Ammon's horn (tissue), 1 donor: ENCODE data around the gene VSIG10L2.
A peak's percentile ranks its signal among the peaks of the same experiment; 100 is the strongest.
"Not testable (repeated sequence)": the region's sequence is repeated elsewhere in the genome, so short reads cannot be mapped to it uniquely, and the experiment has no call there.

Experiments used
- DNase-seq: peaks from one replicate; pipeline ENCODE4 v3.0.0-alpha.2; 2016; ENCODE audit warnings: low spot score

VSIG10L2 gene

DNA sequence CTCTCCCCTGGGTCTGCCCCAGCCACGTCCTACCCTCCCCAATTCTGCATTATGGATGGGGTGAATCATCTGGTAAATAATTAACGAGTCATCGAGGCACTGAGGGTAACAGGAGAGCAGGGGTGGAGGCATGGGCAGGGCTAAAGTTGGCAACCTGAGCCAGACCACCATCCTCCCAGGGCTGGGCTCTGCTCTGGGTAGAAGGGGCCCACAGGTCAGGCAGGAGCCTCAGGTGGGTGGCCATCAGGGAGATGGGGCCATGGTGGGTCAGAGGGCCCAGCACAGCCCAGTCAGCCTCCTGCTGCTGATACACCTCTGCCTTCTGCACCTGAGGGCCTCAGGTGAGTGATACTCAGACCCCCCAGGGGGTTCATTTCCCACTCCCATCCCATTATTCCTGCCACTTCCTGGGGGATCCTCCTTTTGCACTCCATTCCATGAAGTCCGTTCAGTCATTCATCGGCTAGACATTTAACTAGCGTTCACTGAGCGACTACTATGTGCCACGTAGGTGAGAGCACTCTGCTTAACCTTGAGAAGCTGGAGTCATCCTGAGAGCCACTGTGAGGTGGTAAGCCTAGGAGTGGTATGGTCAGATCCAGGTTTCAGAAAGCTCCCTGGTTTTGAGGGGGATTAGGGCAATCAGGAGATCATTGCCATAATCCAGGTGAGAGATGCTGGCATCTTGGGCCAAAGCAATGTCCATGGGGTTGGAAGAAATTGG, at the start of gene VSIG10L2:
Gene VSIG10L2 (plus strand): TSS at position 248 of the 724 bp plus-strand sequence. CDS start 12 bp downstream, at position 260.
- no peak for DNase-seq

DNA sequence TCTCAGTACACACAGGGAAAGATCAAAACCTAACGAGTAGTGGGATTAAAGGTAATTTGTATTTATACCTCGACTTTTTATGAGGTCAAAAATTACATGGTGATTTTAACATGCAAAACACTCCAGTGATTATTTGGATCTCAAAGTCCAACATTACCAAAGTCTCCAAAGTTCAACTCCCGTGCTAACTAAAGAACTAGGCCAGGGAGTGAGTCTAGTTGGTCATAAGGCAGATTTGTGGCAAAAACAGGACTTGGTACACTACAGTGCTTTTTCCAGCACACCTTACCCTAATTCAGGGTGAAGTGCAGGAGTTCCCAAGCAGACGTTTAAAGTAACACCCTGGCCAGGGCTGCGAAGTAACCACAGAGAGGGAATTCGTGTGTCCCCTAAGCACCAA, 44.0 kb upstream of the VSIG10L2 start:
- DNase-seq = no peak

GRCh38 chr11:125902277-125902926, 43.4 kb upstream of the VSIG10L2 start:
- no peak for DNase-seq

GRCh38 chr11:125902927-125903710, 42.7 kb upstream of the VSIG10L2 start, which contains the start of gene PUS3:
Gene PUS3 (minus strand): TSS chr11:125903206. CDS start chr11:125896284, 6,922 bp downstream.
- DNase-seq = peak; percentile 92

DNA sequence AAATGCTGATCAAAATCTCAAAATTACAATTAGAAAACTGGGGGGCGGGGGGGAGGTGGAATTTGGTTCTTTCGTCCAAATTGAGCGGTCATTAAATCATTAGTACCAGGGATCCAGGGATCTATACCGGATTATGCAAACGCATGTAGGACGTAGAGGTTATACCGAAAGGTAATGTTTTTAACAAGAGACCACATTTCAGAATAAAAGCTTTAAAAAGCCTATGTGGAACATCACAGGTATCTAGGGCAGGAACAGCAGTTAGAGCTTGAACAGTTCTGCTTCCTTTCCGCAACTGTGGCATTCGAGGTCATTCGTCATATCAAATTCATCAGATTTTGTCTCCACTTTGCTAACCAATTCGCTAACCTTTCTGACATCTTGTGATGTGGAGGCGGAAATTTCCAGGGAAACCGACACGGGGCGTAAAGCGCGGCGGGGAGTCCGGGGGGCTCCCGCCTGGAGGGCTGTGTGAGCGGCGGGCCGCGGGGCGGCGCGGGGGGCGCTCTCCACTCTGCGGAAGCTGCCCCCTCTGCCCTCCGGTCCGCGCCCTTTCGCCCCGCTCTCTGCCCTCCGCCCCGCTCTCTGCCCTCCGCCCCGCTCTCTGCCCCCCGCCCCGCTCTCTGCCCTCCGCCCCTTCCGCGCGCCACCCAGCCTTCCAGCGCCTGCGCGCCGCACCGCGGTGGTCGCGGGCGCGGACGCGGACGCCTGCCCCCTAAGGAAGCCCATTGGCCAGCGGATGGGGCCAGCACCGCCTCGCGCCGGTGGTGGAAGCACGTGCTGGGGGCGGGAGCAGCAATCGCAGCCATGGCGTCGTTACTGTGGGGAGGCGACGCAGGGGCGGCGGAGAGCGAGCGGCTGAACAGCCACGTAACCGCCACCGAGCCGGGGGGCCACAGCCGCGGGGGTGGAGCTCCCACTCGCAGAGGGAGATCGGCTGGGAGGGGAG, 41.9 kb upstream of the VSIG10L2 start, which contains the start of gene DDX25:
Gene DDX25 (plus strand): TSS at position 798 of the 949 bp plus-strand sequence. CDS start 10 bp downstream, at position 808.
- peak; percentile 79 for DNase-seq

DNA sequence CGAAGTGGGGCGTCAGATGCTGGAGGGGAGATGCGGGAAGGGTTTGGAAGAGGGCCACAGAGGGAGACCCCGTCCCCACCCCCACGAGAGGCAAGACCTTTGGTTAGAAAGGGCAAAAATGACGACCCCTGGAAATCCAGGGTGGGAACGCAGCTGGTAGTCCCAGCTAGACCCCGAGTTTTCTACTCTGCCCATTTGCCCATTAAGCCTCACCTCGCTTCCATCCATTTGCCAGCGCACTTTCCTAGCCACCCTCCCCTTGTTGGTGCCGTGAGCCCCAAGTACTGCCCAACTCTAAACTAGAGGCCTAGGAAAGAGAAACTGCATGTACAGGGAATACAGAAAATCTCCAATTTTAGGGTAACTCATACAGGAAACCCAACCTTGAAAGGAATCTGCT, 41.2 kb upstream of the VSIG10L2 start:
- no peak for DNase-seq

DNA sequence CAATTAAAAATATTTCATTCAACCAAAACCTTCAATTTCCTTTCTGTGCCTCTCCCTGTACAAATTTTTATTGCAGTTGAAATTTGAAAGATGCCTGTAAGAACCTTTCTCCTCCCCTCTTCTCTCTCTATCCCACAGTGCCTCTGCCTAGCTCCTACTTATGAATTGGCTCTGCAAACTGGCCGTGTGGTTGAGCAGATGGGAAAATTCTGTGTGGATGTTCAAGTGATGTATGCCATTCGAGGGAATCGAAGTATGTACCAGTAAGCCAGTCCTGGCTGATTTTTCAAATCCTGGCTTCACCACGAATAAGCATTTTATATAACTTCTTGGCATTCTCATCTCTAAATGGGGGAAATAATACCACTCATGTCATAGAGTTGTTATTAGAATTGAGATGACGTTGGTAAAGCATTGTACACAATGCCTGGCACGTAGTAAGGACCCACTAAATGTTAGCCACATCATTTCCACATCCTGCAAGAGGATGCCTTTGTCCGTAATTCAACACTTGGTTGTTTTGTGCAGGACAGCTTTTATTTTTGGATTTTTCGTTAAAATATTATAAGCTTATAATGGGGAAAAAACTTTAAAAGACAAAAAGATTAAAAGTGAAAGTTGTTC, 35.5 kb upstream of the VSIG10L2 start:
- DNase-seq = peak; percentile 74

DNA sequence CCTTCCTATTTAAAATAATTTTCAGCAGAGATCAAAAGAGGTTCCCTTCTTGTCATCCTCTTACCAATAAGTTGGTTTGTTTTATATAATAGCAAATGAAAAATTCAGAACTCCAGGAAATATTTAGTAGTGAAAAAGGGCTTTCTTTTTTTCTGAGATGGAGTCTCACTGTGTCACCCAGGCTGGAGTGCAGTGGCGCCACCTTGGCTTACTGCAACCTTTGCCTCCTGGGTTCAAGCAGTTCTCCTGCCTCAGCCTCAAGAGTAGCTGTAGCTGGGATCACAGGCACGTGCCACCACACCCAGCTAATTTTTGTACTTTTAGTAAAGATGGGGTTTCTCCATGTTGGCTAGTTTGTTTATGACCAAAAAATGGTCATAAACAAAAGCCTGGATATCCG, 31.2 kb upstream of the VSIG10L2 start:
- DNase-seq = not testable (repeated sequence)

- no peak for DNase-seq
These were observed 29.0 kb upstream of the VSIG10L2 start for GRCh38 chr11:125916683-125917347.

DNA sequence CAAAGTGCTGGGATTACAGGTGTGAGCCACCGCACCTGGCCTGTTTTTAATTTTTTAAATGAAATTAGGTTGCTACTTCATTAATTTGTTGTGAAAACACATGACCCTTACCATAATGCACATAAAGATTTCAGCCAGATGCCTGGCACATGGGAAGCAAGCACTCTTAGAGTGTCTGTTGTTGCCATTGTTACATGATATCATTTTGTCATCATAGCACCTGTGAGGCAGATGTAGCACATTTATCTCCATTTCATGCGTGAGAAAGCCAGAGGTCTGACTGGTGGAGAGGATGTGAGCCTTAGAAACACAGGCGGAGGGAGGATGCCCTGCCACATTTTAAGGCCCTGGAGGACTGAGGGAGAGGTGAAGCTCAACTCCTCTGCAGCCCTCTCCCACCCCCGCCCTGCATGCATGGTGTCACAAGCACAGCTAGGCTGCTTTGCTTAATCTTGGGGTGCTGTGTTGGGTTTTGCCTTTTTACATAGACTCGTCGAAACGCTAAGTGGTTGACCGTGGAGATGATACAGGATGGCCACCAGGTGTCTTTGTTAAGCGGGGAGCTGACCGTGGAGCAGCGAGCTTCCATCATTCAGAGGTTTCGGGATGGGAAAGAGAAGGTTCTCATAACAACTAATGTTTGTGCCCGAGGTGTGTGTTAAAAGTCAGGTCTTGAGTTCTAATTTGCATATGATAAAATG, 27.6 kb upstream of the VSIG10L2 start:
- no peak for DNase-seq

- no peak for DNase-seq
These were observed 24.8 kb upstream of the VSIG10L2 start for GRCh38 chr11:125921042-125921441.

DNA sequence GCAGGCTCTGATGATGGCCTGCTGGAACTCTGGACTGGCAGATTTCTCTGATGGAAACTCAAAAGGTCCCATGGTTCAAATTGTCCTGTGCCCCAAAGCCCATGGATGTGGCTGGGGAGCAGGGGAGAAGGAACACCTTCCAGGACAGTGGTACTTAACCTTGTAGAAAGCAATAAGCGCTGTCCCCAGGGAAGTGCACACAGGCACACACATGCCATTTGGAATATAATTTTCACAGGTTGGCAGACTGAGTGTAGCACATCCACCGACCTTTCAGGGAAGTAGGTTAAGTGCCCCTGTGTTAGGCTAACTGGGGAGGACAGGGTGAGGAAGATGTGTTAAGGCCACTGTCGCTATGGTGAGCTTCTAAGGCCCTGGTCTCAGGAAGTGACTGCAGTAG, 23.7 kb upstream of the VSIG10L2 start:
- no peak for DNase-seq

- peak; percentile 86 for DNase-seq
These were observed 22.7 kb upstream of the VSIG10L2 start for GRCh38 chr11:125923012-125923579.

DNA sequence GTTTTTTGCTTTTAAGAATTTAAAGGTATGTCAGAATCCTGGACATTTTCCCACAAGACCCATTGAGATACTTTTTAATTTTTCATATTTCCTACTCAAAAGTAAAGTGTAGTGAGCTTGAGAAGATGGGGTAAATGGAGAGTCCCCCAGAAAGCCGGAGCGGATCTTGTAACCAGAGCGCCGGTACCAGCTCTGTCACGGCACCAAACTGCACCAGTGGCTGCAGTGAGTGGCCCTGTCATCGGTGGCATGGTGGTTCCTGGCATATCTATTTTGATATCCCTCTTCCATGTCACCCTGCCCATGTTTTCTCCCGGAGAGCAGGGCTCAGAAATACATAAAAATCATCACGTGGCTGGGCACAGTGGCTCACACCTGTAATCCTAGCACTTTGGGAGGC, 22.2 kb upstream of the VSIG10L2 start:
- no peak for DNase-seq

DNA sequence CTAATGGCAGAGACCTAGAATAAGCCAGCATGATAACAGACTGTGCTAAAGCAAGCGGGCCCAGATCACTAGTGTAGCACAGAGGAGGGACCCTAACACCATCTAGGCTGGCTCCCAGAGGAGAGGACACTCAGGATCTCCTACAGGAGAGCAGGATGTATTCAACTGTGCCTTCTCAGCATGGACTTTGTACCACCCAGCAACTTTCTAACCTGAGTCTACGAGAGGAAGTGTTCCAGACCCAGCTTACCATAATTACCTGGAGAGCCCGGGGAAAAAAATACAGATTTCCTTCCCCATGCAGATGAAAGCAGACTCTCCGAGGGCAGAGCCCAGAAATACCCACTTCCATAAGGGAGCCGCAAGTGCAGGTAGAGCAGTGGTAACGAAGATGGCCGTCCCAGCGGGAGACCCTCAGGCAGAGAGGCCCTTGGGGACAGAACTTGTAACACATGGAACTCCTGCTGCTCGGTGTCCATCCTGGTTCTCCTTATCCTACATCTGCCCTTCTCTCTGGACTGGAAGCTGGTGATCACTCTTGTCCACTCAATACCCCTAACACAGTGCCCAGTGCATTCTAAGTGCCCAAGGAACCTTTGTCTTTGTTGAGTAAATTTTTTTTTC, 21.3 kb upstream of the VSIG10L2 start:
- no peak for DNase-seq

DNA sequence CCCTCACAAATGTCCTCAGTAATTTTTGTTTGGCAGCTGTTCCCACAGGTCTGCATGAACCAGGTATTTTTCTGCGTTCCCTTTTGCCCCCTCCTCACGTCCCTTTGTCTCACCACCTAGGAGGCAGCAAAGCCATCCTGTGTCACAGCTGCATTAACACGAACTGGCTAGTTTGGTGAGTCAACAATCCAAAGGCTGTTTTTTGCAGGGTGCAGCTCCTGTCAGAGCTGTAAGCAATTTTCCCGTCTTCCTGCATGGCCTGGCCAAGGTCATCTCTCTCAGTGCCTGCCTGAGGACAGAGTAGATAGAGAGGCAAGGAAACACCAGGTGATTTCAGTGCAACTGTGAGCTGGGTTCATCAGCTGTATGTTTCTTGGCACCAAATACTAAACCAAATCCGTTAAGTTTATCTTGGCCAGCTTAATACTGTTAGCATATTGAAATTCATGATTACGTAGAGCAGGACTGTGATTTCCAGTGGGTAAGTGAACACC, 20.6 kb upstream of the VSIG10L2 start:
- no peak for DNase-seq

- no peak for DNase-seq
These were observed 20.0 kb upstream of the VSIG10L2 start for GRCh38 chr11:125925804-125926203.

DNA sequence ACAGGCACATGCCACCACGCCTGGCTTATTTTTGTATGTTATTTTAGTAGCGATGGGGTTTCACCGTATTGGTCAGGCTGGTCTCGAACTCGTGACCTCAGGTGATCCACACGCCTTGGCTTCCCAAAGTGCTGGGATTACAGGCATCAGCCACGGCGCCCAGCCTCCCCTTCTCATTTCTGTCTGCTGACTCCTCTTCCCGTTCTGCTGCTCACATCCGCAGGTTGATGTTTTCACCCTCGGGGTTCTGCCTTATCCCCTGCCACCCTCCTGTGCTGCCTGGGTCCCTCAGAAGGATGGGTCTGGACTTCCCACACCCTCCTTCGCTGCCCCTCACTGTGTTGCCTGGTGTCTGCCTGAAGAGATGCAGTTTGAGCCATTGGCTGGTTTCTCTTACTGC, 19.2 kb upstream of the VSIG10L2 start:
- DNase-seq = no peak
